GM18526 (cell line): ENCODE results near the gene D2HGDH.

ENCODE experiments used
- POLR2A ChIP-seq: IDR thresholded peaks from 3 replicates; pipeline ENCODE4 v1.6.1; 2011; ENCODE audit not compliant: insufficient read length; ENCODE audit errors: extremely low read depth

Gene D2HGDH

DNA sequence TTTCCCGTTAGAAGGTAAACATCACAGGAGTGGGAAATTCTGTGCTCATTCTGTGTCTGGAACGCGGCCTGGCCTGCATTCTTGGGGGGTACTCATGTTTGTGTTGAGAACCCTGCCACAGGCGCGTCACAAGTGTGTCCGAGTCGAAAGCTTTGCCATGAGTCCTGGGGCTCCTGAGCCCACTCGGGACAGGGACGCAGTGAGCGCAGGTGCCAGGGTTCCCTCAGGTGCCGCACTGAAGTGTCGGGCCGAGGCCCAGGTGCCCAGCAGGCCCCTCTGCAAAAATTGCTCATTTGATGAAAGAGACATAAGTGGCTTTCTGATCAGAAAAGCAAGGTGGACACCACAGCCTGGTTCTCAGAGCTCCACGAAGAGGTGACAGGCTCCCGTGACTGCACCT lies 4.7 kb downstream of the D2HGDH start:
- no peak for TF ChIP-seq POLR2A

DNA sequence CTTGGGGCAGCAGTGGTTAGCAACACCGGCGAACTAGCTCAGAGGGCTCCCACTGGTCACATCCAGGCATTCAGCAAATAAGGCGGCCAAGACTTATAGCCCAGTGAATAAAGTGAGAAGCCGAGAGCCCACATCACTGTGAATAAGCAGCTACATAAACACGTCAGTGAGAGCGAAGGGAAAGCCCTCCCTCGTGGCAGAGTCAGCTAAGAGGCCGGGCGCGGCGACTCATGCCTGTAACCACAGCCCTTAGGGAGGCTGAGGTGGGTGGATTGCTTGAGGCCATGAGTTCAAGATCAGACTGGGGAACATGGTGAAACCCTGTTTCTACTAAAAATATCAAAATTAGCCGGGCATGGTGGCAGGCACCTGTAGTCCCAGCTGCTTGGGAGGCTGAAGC lies 5.2 kb downstream of the D2HGDH start:
- no peak for TF ChIP-seq POLR2A

DNA sequence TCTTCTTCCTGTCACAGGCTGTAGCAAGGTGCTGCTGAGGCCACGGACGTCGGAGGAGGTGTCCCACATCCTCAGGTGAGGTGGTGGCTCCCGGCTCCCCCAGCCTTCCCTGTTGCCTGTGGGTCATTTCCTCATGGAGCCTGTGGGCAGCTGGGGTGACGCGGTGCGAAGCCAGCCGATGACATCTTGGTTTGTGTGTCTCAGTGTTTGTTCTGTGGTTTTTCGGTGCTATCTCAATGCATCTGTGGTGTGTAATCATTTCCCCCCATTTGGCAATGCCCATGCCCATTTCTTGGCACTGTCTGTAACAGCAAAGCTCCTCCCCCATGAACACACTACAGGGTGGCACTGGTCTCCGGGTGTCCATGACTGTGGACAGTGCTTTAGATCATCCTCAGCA lies 6.6 kb downstream of the D2HGDH start:
- TF ChIP-seq POLR2A: no peak

DNA sequence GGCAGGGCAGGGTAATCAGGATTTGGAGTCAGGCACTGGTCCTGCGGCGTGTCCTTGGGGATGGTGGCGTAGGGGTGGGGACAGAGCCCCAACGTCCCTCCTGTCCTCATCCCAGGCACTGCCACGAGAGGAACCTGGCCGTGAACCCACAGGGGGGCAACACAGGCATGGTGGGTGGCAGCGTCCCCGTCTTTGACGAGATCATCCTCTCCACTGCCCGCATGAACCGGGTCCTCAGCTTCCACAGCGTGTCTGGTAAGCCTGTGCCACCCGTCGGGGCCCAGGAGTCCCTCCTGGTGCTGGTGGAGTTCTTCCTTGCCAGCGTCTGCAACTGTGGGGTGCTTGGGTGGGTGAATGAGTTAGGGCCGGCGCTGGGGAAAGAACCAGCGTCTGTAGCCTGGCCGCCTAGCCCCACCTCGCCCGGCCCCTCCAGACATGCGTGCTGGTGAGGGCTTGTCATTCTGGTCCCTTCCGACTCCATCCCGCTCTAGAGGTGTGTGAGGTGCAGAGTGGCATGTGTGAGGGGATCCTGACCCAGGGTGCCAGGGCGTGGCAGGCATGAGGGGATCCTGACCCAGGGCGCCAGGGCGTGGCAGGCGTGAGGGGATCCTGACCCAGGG lies 8.0 kb downstream of the D2HGDH start:
- TF ChIP-seq POLR2A: no peak

DNA sequence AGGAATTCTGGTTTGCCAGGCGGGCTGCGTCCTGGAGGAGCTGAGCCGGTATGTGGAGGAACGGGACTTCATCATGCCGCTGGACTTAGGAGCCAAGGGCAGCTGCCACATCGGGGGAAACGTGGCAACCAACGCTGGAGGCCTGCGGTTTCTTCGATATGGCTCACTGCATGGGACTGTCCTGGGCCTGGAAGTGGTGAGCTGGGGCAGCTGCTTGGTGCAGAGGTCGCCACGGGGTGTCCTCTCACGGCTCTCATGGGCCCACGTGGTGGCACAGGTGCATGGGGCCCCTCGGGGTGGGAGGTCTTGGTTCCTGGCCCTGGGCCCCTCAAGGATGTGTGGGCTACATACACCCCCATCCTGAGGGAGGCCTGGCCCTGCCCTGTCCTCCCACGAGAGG lies 9.2 kb downstream of the D2HGDH start:
- no peak for TF ChIP-seq POLR2A

DNA sequence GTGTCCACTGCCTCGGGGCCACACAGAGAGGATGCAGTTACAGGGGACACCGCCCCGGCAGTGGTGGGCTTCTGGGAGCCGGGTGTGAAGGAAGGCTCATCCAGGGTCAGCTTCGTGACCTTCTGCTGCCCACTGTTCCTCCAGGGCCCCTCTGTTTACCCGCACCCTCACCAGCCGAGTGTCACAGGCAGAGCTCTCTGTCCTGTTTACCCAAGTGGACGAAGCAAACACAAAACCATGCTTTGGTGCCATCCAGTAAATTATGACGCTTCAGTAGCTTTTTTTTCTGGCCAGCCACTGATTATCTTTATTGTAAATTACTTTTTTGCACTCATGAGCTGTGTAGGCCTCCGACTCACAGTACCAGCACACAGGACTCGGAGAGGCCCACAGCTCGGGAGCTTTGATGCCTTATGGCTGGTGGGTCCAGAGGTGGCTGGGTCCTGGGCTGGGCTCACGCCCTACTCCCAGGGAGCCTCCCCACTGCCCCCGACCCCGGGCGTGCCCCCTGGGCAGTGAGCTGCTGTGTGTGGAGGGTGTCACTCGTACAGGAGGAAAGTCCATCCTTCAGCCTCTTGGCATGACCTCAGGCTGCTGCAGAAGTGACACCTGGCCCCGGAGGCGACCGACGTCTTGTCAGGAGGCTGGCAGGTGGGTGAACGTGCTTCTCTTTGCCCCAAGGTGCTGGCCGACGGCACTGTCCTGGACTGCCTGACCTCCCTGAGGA lies 9.8 kb downstream of the D2HGDH start:
- no peak for TF ChIP-seq POLR2A

DNA sequence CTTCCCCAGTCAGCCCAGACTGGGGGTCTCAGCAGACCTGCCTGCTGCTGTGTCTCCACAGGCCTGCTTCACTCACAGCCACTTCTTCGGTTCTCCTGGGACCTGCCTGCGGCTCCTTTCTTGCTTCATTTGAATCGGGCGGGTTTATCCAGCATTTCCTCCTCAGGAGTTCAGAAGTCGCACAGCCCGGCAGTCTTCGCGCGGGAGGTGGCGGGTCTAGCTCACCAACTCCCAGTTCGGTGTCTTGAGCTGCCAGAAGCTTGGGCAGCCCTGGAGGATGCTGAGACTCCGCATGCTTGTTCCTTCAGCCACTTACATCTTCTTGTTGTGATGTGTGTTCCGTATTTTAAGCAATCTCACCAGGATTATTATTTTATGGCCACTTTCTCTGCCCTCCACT lies 10.8 kb downstream of the D2HGDH start:
- no peak for TF ChIP-seq POLR2A

DNA sequence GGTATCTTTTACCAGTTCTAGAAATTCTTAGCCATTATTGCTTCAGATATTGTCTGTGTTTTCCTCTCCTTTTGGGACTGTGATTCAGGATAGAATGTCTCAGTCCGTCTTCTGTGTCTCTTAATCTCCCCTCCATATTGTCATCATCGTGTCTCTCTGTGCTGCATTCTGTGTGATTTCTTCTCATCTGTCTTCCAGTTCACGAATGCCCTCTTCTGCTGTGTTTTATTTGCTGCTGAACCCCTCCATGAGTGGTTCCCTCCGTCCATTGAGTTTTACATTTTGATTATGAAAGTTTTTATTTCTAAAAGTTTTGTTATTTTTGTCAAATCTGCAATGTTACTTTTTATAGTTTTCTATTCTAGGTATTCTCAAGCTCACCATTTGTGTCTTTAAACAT lies 11.7 kb downstream of the D2HGDH start:
- no peak for TF ChIP-seq POLR2A

DNA sequence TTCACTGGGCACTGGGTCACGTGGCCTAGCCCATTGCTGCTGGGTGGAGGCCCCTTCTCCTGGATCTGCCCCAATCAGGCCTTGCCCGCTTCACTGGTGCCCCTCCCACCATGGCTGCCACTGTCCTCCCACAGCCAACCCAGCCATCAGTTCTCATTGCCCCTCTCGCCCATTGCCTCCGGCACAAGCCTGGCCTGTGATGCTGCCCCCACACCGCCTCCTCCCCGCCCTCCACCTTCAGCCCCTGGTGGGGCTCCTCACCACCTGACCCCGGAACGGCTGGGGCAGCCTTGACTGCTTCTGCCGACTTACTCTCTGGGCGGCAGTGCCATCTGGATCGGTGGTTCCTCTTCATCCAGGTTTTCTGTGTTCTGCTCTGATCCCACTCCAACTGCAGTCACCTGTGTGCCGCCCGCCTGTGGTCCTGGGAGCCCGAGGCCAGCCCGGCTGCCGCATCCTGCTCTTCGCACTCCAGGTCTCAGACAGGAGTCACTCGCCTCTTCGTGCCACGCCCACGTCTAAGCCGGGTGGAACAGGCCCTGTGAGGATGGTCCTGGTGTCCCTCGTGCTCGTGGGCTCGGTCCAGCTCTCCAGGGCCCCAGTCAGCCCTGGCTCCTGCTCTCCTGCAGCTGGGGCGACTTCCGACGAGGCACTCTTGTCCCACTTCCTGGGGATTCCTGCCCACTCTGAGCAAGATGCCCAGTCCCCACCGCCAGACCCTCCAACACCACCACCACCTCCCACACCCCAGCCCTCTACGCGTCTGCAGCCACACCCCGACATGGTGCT lies 14.2 kb downstream of the D2HGDH start:
- TF ChIP-seq POLR2A: no peak

DNA sequence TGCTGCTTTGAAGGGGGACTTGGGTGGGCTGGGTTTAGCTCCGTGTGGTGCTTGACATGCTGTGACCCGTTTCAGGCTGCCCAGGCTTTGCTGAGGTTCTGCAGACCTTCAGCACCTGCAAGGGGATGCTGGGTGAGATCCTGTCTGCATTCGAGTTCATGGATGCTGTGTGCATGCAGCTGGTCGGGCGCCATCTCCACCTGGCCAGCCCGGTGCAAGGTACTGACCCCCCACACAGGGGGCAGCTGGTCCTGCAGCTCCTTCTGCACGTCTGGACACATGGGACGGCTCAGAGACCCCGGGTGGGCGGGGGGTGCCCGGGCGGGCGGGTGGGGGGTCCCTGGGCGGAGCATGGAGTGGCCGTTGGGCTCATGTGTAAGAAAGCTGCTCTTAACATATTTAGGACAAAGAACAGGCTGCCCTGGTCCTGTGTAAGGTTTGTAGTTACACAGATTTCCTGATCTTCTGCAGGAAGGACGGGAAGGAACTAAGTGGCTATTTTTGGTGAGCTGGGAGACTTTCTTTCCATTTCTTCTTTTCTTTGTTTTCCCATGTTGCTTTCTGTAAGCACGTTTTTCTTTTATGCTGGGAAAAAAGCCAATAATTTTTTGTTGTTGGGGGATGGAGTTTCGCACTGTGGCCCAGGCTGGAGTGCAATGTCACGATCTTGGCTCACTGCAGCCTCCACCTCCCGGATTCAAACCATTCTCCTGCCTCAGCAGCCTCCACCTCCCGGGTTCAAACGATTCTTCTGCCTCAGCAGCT lies 15.8 kb downstream of the D2HGDH start:
- TF ChIP-seq POLR2A: no peak

DNA sequence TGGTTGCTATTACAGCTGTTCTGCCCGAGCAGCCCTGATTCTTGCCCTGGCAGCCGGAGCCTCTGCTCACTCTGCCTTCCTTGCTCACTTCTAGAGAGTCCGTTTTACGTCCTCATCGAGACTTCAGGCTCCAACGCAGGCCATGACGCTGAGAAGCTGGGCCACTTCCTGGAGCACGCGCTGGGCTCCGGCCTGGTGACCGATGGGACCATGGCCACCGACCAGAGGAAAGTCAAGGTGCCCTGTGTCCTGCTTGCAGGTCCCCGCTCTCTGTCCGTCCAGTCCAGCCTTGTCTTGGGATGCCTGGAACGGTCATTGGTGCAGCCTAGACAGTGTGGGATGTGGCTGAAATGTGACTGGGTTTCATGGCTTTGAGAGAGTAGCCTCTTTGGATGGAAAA lies 16.7 kb downstream of the D2HGDH start:
- no peak for TF ChIP-seq POLR2A

DNA sequence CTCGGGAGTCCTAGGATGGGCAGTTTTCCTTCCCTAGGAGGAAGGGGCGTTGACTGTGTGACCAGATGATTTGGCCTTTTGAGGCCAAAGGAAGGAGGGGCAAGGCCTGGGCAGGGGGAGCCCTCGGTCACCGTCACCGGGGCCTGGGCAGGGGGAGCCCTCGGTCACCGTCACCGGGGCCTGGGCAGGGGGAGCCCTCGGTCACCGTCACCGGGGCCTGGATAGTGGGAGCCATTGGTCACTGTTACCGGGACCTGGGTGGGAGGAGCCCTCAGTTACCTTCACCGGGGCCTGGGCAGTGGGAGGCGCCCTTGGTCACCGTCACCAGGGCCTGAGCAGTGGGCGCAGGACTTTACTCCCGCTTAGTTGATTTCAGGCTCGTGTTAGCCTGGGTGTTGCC lies 17.3 kb downstream of the D2HGDH start:
- no peak for TF ChIP-seq POLR2A

DNA sequence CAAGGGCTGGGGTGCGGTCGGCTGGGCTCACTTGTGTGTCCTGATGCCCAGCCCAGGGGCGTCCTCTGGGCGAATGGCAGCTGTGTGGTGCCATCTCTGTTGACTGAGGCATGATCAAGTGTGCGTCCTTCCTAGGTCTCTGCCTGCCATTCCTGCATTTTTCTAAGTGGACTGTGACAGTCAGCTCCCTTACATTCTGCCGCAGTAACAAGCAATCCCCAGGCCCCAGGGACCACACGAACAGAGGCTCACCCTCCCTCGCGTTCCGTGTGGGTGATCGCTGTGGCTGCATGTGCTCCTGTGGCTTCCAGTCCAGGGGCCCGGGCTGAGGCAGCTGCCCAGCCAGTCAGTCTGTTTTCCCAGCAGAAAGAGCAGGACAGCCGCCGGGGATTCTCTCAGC lies 17.8 kb downstream of the D2HGDH start:
- TF ChIP-seq POLR2A: no peak

DNA sequence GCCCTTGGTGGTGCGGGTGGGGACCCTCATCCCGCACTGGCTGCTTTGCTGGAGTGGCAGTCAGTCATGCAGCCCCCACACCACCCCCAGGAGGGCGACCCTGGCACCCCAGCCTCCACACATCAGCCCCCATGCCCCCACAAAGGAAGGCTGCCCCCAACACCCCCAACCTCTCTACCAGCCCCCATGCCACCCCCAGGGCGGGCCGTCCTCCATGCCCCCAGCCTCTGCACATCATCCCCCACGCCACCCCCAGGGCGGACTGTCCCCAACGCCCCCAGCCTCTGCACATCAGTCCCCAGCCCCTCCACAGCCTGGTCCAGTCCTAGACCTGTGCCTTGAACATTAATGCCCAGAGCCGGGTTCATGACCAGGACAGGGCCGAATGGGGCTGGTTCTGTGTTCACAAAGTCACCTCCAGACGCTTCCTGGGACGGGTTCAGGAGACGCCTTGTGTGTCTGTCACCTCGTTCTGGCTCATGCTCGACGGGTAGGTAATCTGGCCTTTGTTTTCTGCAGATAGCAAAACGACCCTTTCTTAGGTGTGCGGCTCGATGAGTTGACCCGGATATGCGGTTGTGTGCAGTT lies 18.4 kb downstream of the D2HGDH start:
- no peak for TF ChIP-seq POLR2A

DNA sequence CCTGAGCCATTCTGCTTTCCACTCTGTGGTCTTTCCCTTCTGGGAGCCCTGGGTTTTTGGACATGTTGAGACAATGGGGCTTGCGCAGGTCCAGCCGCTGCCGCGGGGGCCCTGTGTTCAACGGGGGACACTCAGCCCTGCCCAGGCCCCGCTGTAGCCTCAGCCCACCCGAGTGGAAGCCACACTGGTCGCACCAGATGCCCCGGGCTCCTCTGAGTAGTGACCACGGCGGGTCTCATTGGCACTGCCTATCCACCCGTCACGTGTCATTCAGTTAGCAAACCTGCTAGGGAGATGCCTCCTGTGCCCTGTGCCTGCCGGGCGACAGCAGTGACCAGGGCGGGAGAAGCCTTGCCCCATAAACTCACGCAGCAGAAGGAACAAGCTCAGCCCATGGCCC lies 19.1 kb downstream of the D2HGDH start:
- no peak for TF ChIP-seq POLR2A
